OCI-LY3 (cell line): ENCODE measurements around the gene PACSIN2.
"Not testable (repeated sequence)": the region's sequence is repeated elsewhere in the genome, so short reads cannot be mapped to it uniquely, and the experiment has no call there.

Experiments
- H2AFZ ChIP-seq: fragments of 200-600, 300-600 bp; shearing (Covaris generic); 2 replicates; pipeline ENCODE4 v1.6.0; 2014; ENCODE audit warnings: antibody characterized with exemption, low read depth, low read length
- H3K27ac ChIP-seq: fragments of 200-600, 300-600 bp; sonication (generic); 2 replicates; pipeline ENCODE4 v1.5.1; 2014; ENCODE audit warnings: mild to moderate bottlenecking, low read length, moderate library complexity, mixed read lengths
- H3K27me3 ChIP-seq: fragments of 200-600, 300-600 bp; sonication (generic); 2 replicates; pipeline ENCODE4 v1.6.1; 2014; ENCODE audit warnings: low read depth, low read length, mixed read lengths
- H3K36me3 ChIP-seq: fragments of 200-600, 300-600 bp; sonication (generic); replicated peaks from 2 replicates; pipeline ENCODE3; 2014; ENCODE audit warnings: low read depth, low read length, mixed read lengths
- H3K4me1 ChIP-seq: fragments of 300-600, 200-600 bp; sonication (generic); 2 replicates; pipeline ENCODE4 v1.6.1; 2014; ENCODE audit warnings: low read length, mixed read lengths
- H3K4me2 ChIP-seq: fragments of 200-600, 300-600 bp; sonication (generic); 2 replicates; pipeline ENCODE4 v1.6.1; 2014; ENCODE audit warnings: low read length, mixed read lengths
- H3K4me3 ChIP-seq: fragments of 300-600, 200-600 bp; sonication (generic); 2 replicates; pipeline ENCODE4 v1.5.1; 2014; ENCODE audit warnings: antibody characterized with exemption, mild to moderate bottlenecking, low read length, moderate library complexity
- H3K79me2 ChIP-seq: fragments of 300-600, 200-600 bp; shearing (Covaris generic); 2 replicates; pipeline ENCODE4 v1.6.1; 2014; ENCODE audit warnings: mild to moderate bottlenecking, low read length, mixed read lengths
- H3K9ac ChIP-seq: fragments of 300-600, 200-600 bp; shearing (Covaris generic); 2 replicates; pipeline ENCODE4 v1.6.0; 2014; ENCODE audit warnings: mild to moderate bottlenecking, low read length, moderate library complexity
- H3K9me3 ChIP-seq: fragments of 200-600, 300-600 bp; shearing (Covaris generic); 2 replicates; pipeline ENCODE4 v1.6.1; 2014; ENCODE audit warnings: low read length, mixed read lengths; ENCODE audit not compliant: insufficient read depth
- H4K20me1 ChIP-seq: fragments of 200-600, 300-600 bp; sonication (generic); 2 replicates; pipeline ENCODE4 v1.6.1; 2016; ENCODE audit warnings: low read length, mixed read lengths; ENCODE audit not compliant: insufficient read depth
- CTCF ChIP-seq: fragments of 200-600, 300-600 bp; sonication (generic); IDR thresholded peaks from 2 replicates; pipeline ENCODE4 v1.5.1; 2014; ENCODE audit warnings: antibody characterized with exemption, low read length, low read depth
- EZH2phosphoT487 ChIP-seq: fragments of 200-600 bp; shearing (Covaris generic); IDR thresholded peaks from 2 replicates; pipeline ENCODE4 v1.6.1; 2018; ENCODE audit warnings: antibody characterized with exemption, mixed run types, low read depth

PACSIN2 gene

DNA sequence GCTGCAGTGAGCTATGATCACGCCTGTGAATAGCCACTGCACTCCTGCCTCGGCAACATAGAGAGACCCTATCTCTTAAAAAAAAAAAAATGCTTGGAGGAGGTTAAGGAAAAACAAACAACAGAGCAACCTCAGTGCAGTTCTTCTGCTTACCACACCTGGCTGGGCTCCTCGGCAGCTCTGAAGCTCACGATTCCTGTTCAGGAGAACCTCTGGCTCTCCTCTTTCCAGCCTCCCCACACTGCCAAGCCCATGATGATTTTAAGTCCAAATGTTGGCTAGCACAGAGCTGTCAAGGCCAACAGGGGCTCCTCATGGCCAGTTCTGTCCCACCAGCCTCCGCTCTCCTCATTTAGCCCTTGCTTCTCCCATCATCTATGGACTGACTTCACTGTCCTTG is 88.2 kb downstream of the PACSIN2 start:
- Histone ChIP-seq H4K20me1 (0 out of 2 replicates have a peak, but pooled peaks cover 7% of the 10 kb centered on the region), H3K9ac (no peak overlapping the region), H3K36me3 (no peaks in the 10 kb centered on the region), H2AFZ (no peak overlapping the region), H3K4me2 (no peak overlapping the region), H3K27ac (no peak overlapping the region), H3K4me1 (peaks cover 59% of the 10 kb centered on the region), H3K9me3 (no peaks in the 10 kb centered on the region), H3K4me3 (no peak overlapping the region), H3K27me3 (no peaks in the 10 kb centered on the region), H3K79me2 (peaks cover 66% of the 10 kb centered on the region)
- TF ChIP-seq EZH2phosphoT487: no peak
- TF ChIP-seq CTCF: no peak

DNA sequence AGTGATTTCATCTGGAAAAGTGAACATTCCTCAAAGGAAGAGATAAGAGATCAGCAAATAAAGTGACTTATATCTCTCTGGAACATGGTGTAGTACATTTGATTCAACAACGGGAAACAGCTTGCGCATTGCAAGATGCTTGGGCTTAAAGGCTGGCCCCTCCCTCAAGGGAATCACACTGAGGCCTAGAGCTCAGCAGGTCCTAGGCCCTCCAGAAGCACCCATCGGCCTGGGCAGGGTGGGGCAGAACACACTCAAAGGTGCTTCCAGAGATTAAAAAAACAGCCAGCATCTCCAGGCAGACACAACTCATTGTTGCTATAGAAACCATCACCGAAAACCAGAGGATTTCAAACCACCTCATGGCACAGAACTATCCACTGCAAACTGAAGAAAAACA is 88.8 kb downstream of the PACSIN2 start:
- Histone ChIP-seq H3K4me3 (no peak overlapping the region), H3K27me3 (no peaks in the 10 kb centered on the region), H4K20me1 (0 out of 2 replicates have a peak, but pooled peaks cover 7% of the 10 kb centered on the region), H3K4me1 (peaks cover 53% of the 10 kb centered on the region), H2AFZ (no peak overlapping the region), H3K9me3 (no peaks in the 10 kb centered on the region), H3K9ac (no peak overlapping the region), H3K4me2 (no peak overlapping the region), H3K27ac (no peak overlapping the region), H3K79me2 (peaks cover 65% of the 10 kb centered on the region), H3K36me3 (no peaks in the 10 kb centered on the region)
- no peak for TF ChIP-seq EZH2phosphoT487
- no peak for TF ChIP-seq CTCF

DNA sequence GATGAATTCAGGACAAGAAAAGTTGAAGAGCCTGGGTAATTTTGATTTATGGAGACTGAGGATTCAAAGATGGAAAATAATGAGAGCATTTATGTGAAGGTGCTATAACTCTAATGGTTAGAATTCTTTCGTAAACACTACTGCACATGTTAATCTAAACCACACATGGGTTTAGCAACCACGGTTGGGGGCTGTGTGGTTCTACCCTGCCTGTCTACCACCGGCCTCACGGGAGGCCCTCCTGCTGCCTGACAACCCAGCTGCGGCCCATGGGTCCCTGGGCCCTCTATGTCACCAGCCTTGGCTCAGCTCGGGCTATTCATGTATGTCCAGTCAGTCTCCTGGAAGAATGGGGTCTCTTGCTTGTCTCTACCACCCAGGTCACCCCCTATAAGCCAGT is 89.4 kb downstream of the PACSIN2 start:
- H2AFZ ChIP-seq: no peak overlapping the region
- H3K79me2 ChIP-seq: peaks cover 60% of the 10 kb centered on the region
- H3K4me2 ChIP-seq: no peak overlapping the region
- no peak overlapping the region for H3K4me3 ChIP-seq
- no peaks in the 10 kb centered on the region for H3K27me3 ChIP-seq
- H3K4me1 ChIP-seq: peaks cover 48% of the 10 kb centered on the region
- H4K20me1 ChIP-seq: 0 out of 2 replicates have a peak, but pooled peaks cover 7% of the 10 kb centered on the region
- no peaks in the 10 kb centered on the region for H3K36me3 ChIP-seq
- no peak overlapping the region for H3K27ac ChIP-seq
- H3K9ac ChIP-seq: no peak overlapping the region
- H3K9me3 ChIP-seq: no peaks in the 10 kb centered on the region
- TF ChIP-seq EZH2phosphoT487 (no peak), CTCF (no peak)

DNA sequence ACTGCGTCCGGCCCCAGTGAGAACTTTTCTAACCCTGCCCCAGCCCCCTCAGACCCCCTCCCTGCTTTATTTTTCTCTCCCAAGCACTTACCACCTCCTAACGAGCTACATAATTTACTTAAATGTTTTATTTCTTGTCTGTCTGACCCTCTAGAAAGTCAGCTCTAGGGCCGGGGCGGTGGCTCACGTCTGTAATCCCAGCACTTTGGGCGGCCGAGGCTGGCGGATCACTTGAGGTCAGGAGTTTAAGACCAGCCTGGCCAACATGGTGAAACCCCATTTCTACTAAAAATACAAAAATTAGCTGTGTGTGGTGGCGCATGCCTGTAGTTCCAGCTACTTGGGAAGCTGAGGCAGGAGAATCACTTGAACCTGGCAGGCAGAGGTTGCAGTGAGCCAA is 89.9 kb downstream of the PACSIN2 start:
- H3K27ac ChIP-seq, H4K20me1 ChIP-seq, H3K36me3 ChIP-seq, H3K9me3 ChIP-seq, H3K27me3 ChIP-seq, H3K4me3 ChIP-seq, H3K9ac ChIP-seq, H3K4me2 ChIP-seq, H2AFZ ChIP-seq: not testable (repeated sequence)
- Histone ChIP-seq H3K4me1 (peaks cover 42% of the 10 kb centered on the region), H3K79me2 (peaks cover 54% of the 10 kb centered on the region)

- Histone ChIP-seq H2AFZ (no peak overlapping the region), H3K27me3 (no peaks in the 10 kb centered on the region), H3K9ac (no peak overlapping the region), H3K4me1 (peaks cover 36% of the 10 kb centered on the region), H3K79me2 (peaks cover 48% of the 10 kb centered on the region), H3K9me3 (no peaks in the 10 kb centered on the region), H3K36me3 (no peaks in the 10 kb centered on the region), H4K20me1 (0 out of 2 replicates have a peak, but pooled peaks cover 7% of the 10 kb centered on the region), H3K27ac (no peak overlapping the region), H3K4me3 (no peak overlapping the region), H3K4me2 (no peak overlapping the region)
- no peak for TF ChIP-seq EZH2phosphoT487
- no peak for TF ChIP-seq CTCF
Observed at GRCh38 chr22:42924436-42924835, 90.5 kb downstream of the PACSIN2 start.
